Suprapubic skin (tissue), 3 donors: ENCODE data around the gene TANGO6.

ENCODE experiments used
- CTCF ChIP-seq, 2 donors: fragments of 200-600 bp in 1 of 2; fragments of 450-650 bp in 1 of 2; sonication (generic) in 1 of 2; IDR thresholded peaks; one replicate each; pipeline ENCODE4 v1.5.1; 2016 to 2019; ENCODE audit warnings: antibody characterized with exemption in 2 of 2, mild to moderate bottlenecking in 1 of 2, moderate library complexity in 1 of 2
- POLR2A ChIP-seq, 2 donors: fragments of 450-650 bp; IDR thresholded peaks; one replicate each; pipeline ENCODE4 v1.6.1; 2017; ENCODE audit warnings: antibody characterized with exemption in 2 of 2, mild to moderate bottlenecking in 2 of 2, moderate library complexity in 2 of 2

- no peak for TF ChIP-seq CTCF (IDR thresholded peaks at IDR 0.05)
- TF ChIP-seq POLR2A (IDR thresholded peaks at IDR 0.05) = no peak
Observed at GRCh38 chr16:68992521-68992920, 149.2 kb downstream of the TANGO6 start.
